Measurements from ENCODE around the gene HRC. TPM values are rescaled to one million over a fixed set of nuclear protein-coding genes. Genes with fewer than 3 reads are reported as not detected.

Gene HRC
- polyA plus RNA-seq, 1 experiment: 0.25 TPM

DNA sequence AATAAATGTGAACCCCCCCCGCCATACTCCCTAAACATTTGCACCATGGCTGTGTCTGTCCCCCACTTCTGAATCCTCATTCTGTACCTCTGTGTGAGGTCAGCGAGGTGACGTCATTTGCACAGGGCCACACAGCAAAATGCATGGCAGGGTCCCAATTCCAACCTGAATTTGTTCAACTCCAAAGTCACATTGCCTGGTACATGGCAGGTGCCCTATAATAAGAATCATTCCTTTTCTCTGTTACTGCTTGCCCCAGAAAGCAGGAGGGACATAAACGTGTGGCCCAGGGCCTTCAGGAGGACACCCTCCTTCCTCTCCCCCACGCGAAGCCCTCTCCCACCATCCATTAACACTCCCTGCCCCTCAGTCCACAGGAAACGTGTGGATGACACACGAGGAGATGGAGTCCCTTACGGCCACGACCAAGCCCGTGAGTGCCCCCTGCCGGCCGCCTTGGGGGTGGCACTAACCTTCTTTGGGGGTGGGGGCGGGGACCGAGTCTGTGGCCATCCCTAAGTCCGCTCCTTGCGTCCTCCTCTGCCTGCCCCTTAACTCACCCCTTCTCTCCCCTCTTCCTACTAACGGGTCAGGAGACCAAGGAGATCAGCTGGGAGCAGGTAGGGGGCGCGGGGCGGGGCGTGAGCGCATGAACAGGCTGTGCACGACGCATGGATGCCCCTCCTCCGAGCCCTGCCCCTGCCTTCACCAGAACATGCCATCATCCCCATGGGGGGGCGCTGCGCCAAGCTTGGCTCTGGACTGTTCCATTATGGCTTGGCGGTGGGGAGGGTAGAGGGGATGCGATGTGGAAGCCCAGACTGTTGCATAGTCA lies 9.4 kb downstream of the HRC start:
- no peaks in the 10 kb centered on the region for H3K27me3 ChIP-seq (ENCODE audit: control insufficient read depth, insufficient read depth, low read length)
- TF ChIP-seq, protein P1, sequence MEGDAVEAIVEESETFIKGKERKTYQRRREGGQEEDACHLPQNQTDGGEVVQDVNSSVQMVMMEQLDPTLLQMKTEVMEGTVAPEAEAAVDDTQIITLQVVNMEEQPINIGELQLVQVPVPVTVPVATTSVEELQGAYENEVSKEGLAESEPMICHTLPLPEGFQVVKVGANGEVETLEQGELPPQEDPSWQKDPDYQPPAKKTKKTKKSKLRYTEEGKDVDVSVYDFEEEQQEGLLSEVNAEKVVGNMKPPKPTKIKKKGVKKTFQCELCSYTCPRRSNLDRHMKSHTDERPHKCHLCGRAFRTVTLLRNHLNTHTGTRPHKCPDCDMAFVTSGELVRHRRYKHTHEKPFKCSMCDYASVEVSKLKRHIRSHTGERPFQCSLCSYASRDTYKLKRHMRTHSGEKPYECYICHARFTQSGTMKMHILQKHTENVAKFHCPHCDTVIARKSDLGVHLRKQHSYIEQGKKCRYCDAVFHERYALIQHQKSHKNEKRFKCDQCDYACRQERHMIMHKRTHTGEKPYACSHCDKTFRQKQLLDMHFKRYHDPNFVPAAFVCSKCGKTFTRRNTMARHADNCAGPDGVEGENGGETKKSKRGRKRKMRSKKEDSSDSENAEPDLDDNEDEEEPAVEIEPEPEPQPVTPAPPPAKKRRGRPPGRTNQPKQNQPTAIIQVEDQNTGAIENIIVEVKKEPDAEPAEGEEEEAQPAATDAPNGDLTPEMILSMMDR (IDR thresholded peaks at IDR 0.05; ENCODE audit: insufficient read depth, low read depth, low read length): peak; percentile 97
- ChIA-PET POLR2A (no interaction called here), CTCF (interaction anchor here (0.6 to 4.8 kb wide), 14 partner anchors 9 to 137 kb away, joined by 3 to 33 read pairs (median 4); partner anchors contain the start of genes HRC and LIN7B)
- H3K4me3 ChIP-seq (ENCODE audit: low read depth, low read length): 0 out of 2 replicates have a peak overlapping the region, but pooled peaks have one; percentile 14
- no peak for DNase-seq (ENCODE audit: low read depth)
- H3K36me3 ChIP-seq (ENCODE audit: control insufficient read depth, insufficient read depth, low read length): no peaks in the 10 kb centered on the region

DNA sequence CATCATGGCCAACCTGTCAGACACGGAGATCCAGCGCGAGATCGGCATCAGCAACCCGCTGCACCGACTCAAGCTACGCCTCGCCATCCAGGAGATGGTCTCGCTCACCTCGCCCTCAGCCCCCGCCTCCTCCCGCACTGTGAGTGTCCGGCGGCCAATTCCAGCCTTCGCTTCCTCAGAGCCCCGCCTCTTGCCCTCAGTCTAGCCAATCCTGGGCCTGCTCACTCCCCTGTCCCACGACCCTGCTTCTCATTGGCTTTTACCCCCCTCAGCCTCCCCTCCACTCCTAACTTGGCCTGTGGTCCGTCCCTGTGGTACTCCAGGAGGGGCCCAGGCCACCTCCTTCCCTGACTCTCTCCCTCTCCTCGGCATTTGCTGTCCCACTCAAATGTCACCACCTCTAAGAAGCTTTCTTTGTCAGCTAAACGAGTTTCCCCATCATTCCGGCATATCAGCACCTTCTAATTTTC lies 12.3 kb downstream of the HRC start:
- Histone ChIP-seq H3K27me3 (ENCODE audit: control insufficient read depth, insufficient read depth, low read length) (no peaks in the 10 kb centered on the region), H3K36me3 (ENCODE audit: control insufficient read depth, insufficient read depth, low read length) (no peaks in the 10 kb centered on the region), H3K4me3 (ENCODE audit: low read depth, low read length) (peak overlapping the region; percentile 68)
- CTCF ChIA-PET: interaction anchor here (0.6 to 1.5 kb wide), 3 partner anchors 9 to 45 kb away, joined by 4 to 10 read pairs (median 8); no protein-coding TSS in a partner anchor
- TF ChIP-seq, protein P1 (IDR thresholded peaks at IDR 0.05; ENCODE audit: insufficient read depth, low read depth, low read length): no peak
- POLR2A ChIA-PET: interaction anchor here (1.0 kb wide), 1 partner anchor 15 kb away, joined by 3 read pairs; no protein-coding TSS in a partner anchor
- peak; percentile 56 for DNase-seq (ENCODE audit: low read depth)

DNA sequence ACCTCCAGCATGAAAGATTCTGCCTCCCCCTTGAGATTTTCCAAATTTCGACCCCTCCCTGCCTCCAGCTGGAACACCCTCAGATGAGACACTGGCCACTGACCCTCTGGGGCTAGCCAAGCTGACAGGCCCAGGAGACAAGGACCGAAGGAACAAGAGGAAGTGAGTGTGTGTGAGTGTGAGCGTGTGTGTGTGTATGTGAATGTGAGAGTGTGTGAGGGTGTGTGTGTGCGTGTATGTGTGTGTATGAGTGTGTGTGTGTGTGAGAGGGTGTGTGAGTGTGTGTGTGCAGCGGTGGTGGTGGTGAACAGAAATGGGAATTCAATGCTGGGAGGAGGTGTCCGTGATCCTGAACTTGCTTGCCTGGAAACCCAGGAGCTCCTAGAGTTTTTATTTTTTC lies 13.8 kb downstream of the HRC start:
- TF ChIP-seq, protein P1 (IDR thresholded peaks at IDR 0.05; ENCODE audit: insufficient read depth, low read depth, low read length): no peak
- Histone ChIP-seq H3K27me3 (ENCODE audit: control insufficient read depth, insufficient read depth, low read length) (no peaks in the 10 kb centered on the region), H3K4me3 (ENCODE audit: low read depth, low read length) (no peak overlapping the region), H3K36me3 (ENCODE audit: control insufficient read depth, insufficient read depth, low read length) (no peaks in the 10 kb centered on the region)
- POLR2A ChIA-PET: no interaction called here
- DNase-seq (ENCODE audit: low read depth): no peak
- CTCF ChIA-PET: no interaction called here

DNA sequence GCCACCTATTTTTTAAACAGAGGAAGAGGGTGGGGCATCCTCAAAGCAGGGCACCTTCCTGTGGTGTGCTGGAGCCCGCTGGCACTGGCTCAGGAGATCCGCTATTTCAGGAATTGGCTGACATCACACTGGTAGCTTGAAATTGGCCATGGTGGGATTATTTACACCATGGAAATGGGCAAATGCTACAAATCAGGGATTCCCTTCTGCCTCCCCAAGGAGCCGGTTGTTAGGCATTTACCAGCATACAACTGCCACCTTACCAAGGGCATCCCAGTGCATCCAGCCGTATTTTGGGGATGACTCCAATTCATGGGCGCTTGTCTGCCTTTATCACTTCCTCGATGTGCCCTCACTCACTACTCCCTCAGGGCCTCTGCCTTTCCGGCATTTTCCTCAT lies 14.2 kb downstream of the HRC start:
- no peak for DNase-seq (ENCODE audit: low read depth)
- ChIA-PET CTCF (no interaction called here), POLR2A (no interaction called here)
- H3K4me3 ChIP-seq (ENCODE audit: low read depth, low read length): no peak overlapping the region
- no peaks in the 10 kb centered on the region for H3K27me3 ChIP-seq (ENCODE audit: control insufficient read depth, insufficient read depth, low read length)
- H3K36me3 ChIP-seq (ENCODE audit: control insufficient read depth, insufficient read depth, low read length): no peaks in the 10 kb centered on the region
- TF ChIP-seq, protein P1 (IDR thresholded peaks at IDR 0.05; ENCODE audit: insufficient read depth, low read depth, low read length): no peak

DNA sequence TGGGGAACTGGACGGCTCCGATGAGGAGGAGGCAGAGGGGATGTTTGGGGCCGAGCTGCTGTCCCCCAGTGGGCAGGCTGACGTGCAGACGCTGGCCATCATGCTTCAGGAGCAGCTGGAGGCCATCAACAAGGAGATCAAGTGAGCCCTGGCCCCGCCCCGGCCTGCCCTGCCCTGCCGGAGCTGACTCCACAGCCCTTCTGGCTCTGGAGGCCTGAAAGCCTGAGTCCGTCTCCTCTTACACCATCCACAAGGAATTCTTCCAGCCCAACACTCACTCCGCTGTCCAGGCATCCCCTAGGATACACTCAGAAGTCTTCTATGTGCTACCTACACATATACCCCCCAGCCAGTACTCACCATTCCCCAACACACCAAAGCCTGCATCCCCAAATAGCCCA lies 18.4 kb downstream of the HRC start:
- Histone ChIP-seq H3K27me3 (ENCODE audit: control insufficient read depth, insufficient read depth, low read length) (no peaks in the 10 kb centered on the region), H3K36me3 (ENCODE audit: control insufficient read depth, insufficient read depth, low read length) (no peaks in the 10 kb centered on the region), H3K4me3 (ENCODE audit: low read depth, low read length) (no peak overlapping the region)
- ChIA-PET POLR2A (interaction anchor here (0.5 kb wide), 1 partner anchor 9 kb away, joined by 3 read pairs; no protein-coding TSS in a partner anchor), CTCF (interaction anchor here (0.7 to 2.6 kb wide), 2 partner anchors 39 to 143 kb away, joined by 3 to 7 read pairs; partner anchors contain the start of gene RUVBL2)
- DNase-seq (ENCODE audit: low read depth): no peak
- TF ChIP-seq, protein P1 (IDR thresholded peaks at IDR 0.05; ENCODE audit: insufficient read depth, low read depth, low read length): no peak

Measured in BJ (cell line).